K562 (cell line): Measurements from ENCODE around the gene PCYT1A. TPM values are rescaled to one million over a fixed set of nuclear protein-coding genes. Genes with fewer than 3 reads are reported as not detected.

Experiments used
- ATAC-seq: fragments of 200-7000 bp; cut with Tn5 transposase; 3 replicates; pipeline ENCODE4 v1.9.1; 2020; ENCODE audit warnings: moderate library complexity
- BruUV-seq: library from RNA; stranded (reverse); fragments of 400-500 nt; replicated peaks from 2 replicates; lab custom pipeline; 2021; lab: Mats Ljungman, UMichigan
- CTCF ChIA-PET: fragments of 300-600 bp; formaldehyde crosslinking; extraction: SDS; loops from one replicate; lab custom pipeline; 2021; ENCODE audit warnings: low intra/inter-chr PET ratio; lab: Yijun Ruan, JAX
- POLR2A ChIA-PET: fragments of 300-600, 350-650 bp; sonication (Branson Sonifier 250); formaldehyde crosslinking; extraction: SDS; loops from one replicate; lab custom pipeline; 2021; ENCODE audit warnings: antibody characterized with exemption, inconsistent platforms; lab: Yijun Ruan, JAX
- DNase-seq, 4 experiments: peaks; one replicate each; pipeline versions ENCODE4 v3.0.0 to v3.0.0-alpha.2; 2011 to 2018; ENCODE audit warnings: low spot score in 3 of 4, mixed read lengths in 3 of 4; ENCODE audit errors: extremely low read depth in 1 of 4
- FAIRE-seq: peaks from 2 replicates; lab custom pipeline; 2011; peaks lifted over from hg19 to GRCh38; lab: Jason Lieb, UNC
- H2AFZ ChIP-seq: 2 replicates; pipeline ENCODE4 v1.6.0; 2011; ENCODE audit warnings: low read depth, low read length, control low read depth, inconsistent platforms
- H3K27ac ChIP-seq: fragments of 200-600 bp; 3 replicates; pipeline ENCODE4 v1.8.0; 2011; ENCODE audit warnings: low read depth, mild to moderate bottlenecking, control low read depth, inconsistent platforms, low read length, moderate library complexity, mixed read lengths; ENCODE audit errors: extremely low read depth
- H3K27me3 ChIP-seq, 2 experiments: fragments of 300-600 bp in 1 of 2; 2 replicates in 1 of 2; 3 replicates in 1 of 2; pipeline versions ENCODE4 v1.6.0 to v1.8.0; 2011; ENCODE audit warnings: inconsistent platforms in 2 of 2, low read length in 2 of 2, mild to moderate bottlenecking in 1 of 2, mixed read lengths in 1 of 2, moderate library complexity in 1 of 2; ENCODE audit not compliant: control insufficient read depth in 2 of 2, insufficient read depth in 2 of 2
- H3K36me3 ChIP-seq: fragments of 300-600 bp; 3 replicates; pipeline ENCODE4 v1.8.0; 2011; ENCODE audit warnings: mild to moderate bottlenecking, low read length, inconsistent platforms; ENCODE audit not compliant: control insufficient read depth, insufficient read depth
- H3K4me1 ChIP-seq, 2 experiments: fragments of 200-600 bp in 1 of 2; replicated peaks in 1 of 2; 2 replicates in 1 of 2; 3 replicates in 1 of 2; pipeline versions ENCODE4 v1.5.1 to v1.8.0; 2011; ENCODE audit warnings: inconsistent platforms in 2 of 2, low read length in 2 of 2, mild to moderate bottlenecking in 1 of 2, mixed read lengths in 1 of 2, moderate library complexity in 1 of 2; ENCODE audit not compliant: control insufficient read depth in 2 of 2, insufficient read depth in 2 of 2
- H3K4me2 ChIP-seq: 2 replicates; pipeline ENCODE4 v1.6.1; 2011; ENCODE audit warnings: low read length, control low read depth, inconsistent platforms, mixed read lengths; ENCODE audit not compliant: insufficient read depth
- H3K4me3 ChIP-seq: fragments of 200-600 bp; sonication (generic), shearing (Covaris generic); 2 replicates; pipeline ENCODE4 v1.5.1; 2016; ENCODE audit warnings: control low read depth, inconsistent platforms
- H3K79me2 ChIP-seq: fragments of 200-600 bp; 3 replicates; pipeline ENCODE4 v1.8.0; 2011; ENCODE audit warnings: low read length, inconsistent platforms; ENCODE audit not compliant: control insufficient read depth, insufficient read depth
- H3K9ac ChIP-seq, 2 experiments: 2 replicates each; pipeline versions ENCODE4 v1.6.0 to v1.6.1; 2011; ENCODE audit warnings: low read depth in 2 of 2, low read length in 2 of 2, control low read depth in 1 of 2, inconsistent platforms in 1 of 2, mild to moderate bottlenecking in 1 of 2, mixed read lengths in 1 of 2; ENCODE audit not compliant: insufficient read depth in 1 of 2
- H3K9me1 ChIP-seq: one replicate; pipeline ENCODE4 v1.6.0; 2011; ENCODE audit warnings: inconsistent platforms, mild to moderate bottlenecking, low read length, moderate library complexity; ENCODE audit not compliant: control insufficient read depth, insufficient read depth
- H3K9me3 ChIP-seq: replicated peaks from 2 replicates; pipeline ENCODE4 v1.5.1; 2011; ENCODE audit warnings: low read depth, low read length, inconsistent platforms; ENCODE audit not compliant: control insufficient read depth, insufficient read depth
- H4K20me1 ChIP-seq: replicated peaks from 2 replicates; pipeline ENCODE4 v1.6.1; 2011; ENCODE audit warnings: low read length, inconsistent platforms, mixed read lengths; ENCODE audit not compliant: control insufficient read depth, insufficient read depth
- DACH1 ChIP-seq: fragments of 450-650 bp; IDR thresholded peaks from 2 replicates; pipeline ENCODE4 v1.6.1; 2018; ENCODE audit not compliant: partially characterized antibody
- HSF4 ChIP-seq: fragments of 250-450 bp; sonication (Bioruptor Pico); IDR thresholded peaks from 2 replicates; pipeline ENCODE4 v2.1.2; 2022; ENCODE audit warnings: mild to moderate bottlenecking, moderate library complexity, borderline replicate concordance
- JUND ChIP-seq, 2 experiments: IDR thresholded peaks; 2 replicates in 1 of 2; 3 replicates in 1 of 2; pipeline ENCODE4 v1.6.1; 2011; ENCODE audit warnings: borderline replicate concordance in 2 of 2, low read depth in 2 of 2, low read length in 2 of 2, improper control_type of control experiment in 1 of 2, missing biosample characterization in 1 of 2, missing genetic modification characterization in 1 of 2, missing genetic modification reagents in 1 of 2
- ZNF124 ChIP-seq: sonication (generic); formaldehyde crosslinking; IDR thresholded peaks from 2 replicates; pipeline ENCODE4 v1.8.1; 2022; ENCODE audit warnings: missing genetic modification reagents
- ZNF212 ChIP-seq: fragments of 450-650 bp; formaldehyde crosslinking; IDR thresholded peaks from 2 replicates; pipeline ENCODE4 v1.4.0; 2020; ENCODE audit warnings: mild to moderate bottlenecking
- ZNF561 ChIP-seq: fragments of 450-650 bp; formaldehyde crosslinking; conservative IDR thresholded peaks from 2 replicates; pipeline ENCODE4 v1.4.0; 2020; ENCODE audit warnings: mild to moderate bottlenecking, moderate library complexity
- WGBS: fragments of 100-300 bp; shearing (Covaris generic); methylation state at CpG from one replicate; pipeline ENCODE4 v1.1.6; 2016; ENCODE audit warnings: low coverage, mixed read lengths; ENCODE audit not compliant: insufficient coverage; ENCODE audit errors: missing lambda C conversion rate; 5-methylcytosine and 5-hydroxymethylcytosine counted together
- in situ Hi-C: fragments of 300-500 bp; cut with MboI; formaldehyde crosslinking; loops from 4 replicates; pipeline ENCODE4 v1.15.0; 2018; ENCODE audit warnings: inconsistent platforms, mixed read lengths
- intact Hi-C: fragments of 100-400 bp; cut with micrococcal nuclease; formaldehyde crosslinking; loops from 2 replicates; pipeline ENCODE4 v1.14.2; 2022
- polyA plus RNA-seq, 8 experiments: library from polyadenylated mRNA; depleted of rRNA in 4 of 8; stranded (reverse) in 5 of 8; unstranded in 3 of 8; fragments of >200 nt; fragmentation: Nextera tagmentation in 2 of 8; fragmentation: Illumina TruSeq in 1 of 8; extraction: Ambion mirVana in 2 of 8; extraction: Trizol in 1 of 8; gene quantifications; 2 replicates each; pipeline versions ENCODE4 v1.2.1 to v1.2.3, GENCODE V29; 2011 to 2014; ENCODE audit warnings: inconsistent platforms in 1 of 8, missing spikeins in 1 of 8
- total RNA-seq, 7 experiments: library from RNA; depleted of rRNA in 6 of 7; stranded (reverse); fragments of >200 nt in 6 of 7; fragmentation: Illumina TruSeq in 2 of 7; extraction: Trizol in 2 of 7; gene quantifications; 2 replicates each; pipeline versions ENCODE4 v1.2.1 to v1.2.3, GENCODE V29; 2011 to 2021; ENCODE audit warnings: low replicate concordance in 1 of 7

PCYT1A gene
- total and polyA plus RNA-seq, 9 of the 15 experiments (the other 6 are each of a cell fraction or from before 2014, with no cell fraction given): 13.4 to 62.8 (median 49.4) TPM

- 67% methylated on average over 7 of the region's 7 CpGs for WGBS
These were observed 66.5 kb downstream of the PCYT1A start for GRCh38 chr3:196220991-196221390.

DNA sequence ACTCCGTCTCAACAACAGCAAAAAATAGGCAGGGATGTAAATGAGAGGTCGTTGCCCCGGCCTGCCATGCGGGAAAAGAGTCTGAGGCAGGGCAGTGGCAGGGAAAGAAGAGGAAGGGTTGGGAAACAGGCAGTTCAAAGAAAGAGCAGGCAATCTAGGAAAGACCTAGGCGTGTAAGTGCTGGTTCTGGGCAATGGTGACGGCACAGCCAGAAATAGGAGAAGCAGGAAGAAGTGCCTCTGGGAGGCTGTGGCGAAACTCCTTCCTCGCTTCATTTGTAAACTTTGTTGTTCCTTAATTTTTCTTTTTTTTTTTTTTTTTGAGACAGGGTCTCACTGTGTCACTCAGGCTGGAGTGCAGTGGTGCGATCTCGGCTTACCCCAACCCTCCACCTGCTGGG, 66.9 kb downstream of the PCYT1A start:
- FAIRE-seq (no peak), DNase-seq (no peak), ATAC-seq (no peak)
- H3K9me1 ChIP-seq: no peaks in the 10 kb centered on the region
- H4K20me1 ChIP-seq: no peaks in the 10 kb centered on the region
- TF ChIP-seq ZNF212 (CRISPR knock-in tag): no peak
- TF ChIP-seq DACH1: no peak
- WGBS: 71% methylated on average over 10 of the region's 10 CpGs
- H3K36me3 ChIP-seq: no peaks in the 10 kb centered on the region
- H3K4me2 ChIP-seq: no peak overlapping the region
- intact Hi-C loops: no loop called here
- H3K27me3 ChIP-seq: no peaks in the 10 kb centered on the region
- H3K27ac ChIP-seq: no peak overlapping the region
- BruUV-seq: no TSS peak
- POLR2A ChIA-PET: interaction anchor here (0.8 to 1.0 kb wide), 2 partner anchors 141 to 292 kb away, joined by 3 to 4 read pairs; no protein-coding TSS in a partner anchor
- CTCF ChIA-PET: no interaction called here
- no peaks in the 10 kb centered on the region for H3K79me2 ChIP-seq
- no peaks in the 10 kb centered on the region for H3K9me3 ChIP-seq
- H2AFZ ChIP-seq: no peak overlapping the region
- in situ Hi-C loops: loop anchor here (25.0 kb wide), 1 partner anchor 508 kb away; the partner anchor contains the start of gene MUC20
- no peak overlapping the region for H3K4me3 ChIP-seq
- H3K9ac ChIP-seq: no peak overlapping the region
- peaks cover 10 to 28% of the 10 kb centered on the region in 2 experiments; a peak in 4 of 5 replicates for H3K4me1 ChIP-seq

More at GRCh38 chr3:196220991-196221390, 66.5 kb downstream of the PCYT1A start:
- POLR2A ChIA-PET: interaction anchor here (0.8 to 1.0 kb wide), 2 partner anchors 141 to 291 kb away, joined by 3 to 4 read pairs; no protein-coding TSS in a partner anchor
- Histone ChIP-seq H3K27ac (no peak overlapping the region), H2AFZ (no peak overlapping the region), H3K9ac (no peak overlapping the region), H3K4me2 (no peak overlapping the region), H4K20me1 (no peaks in the 10 kb centered on the region), H3K4me3 (no peak overlapping the region), H3K4me1 (peaks cover 10 to 27% of the 10 kb centered on the region in 2 experiments; a peak in 4 of 5 replicates), H3K79me2 (no peaks in the 10 kb centered on the region), H3K27me3 (no peaks in the 10 kb centered on the region), H3K9me1 (no peaks in the 10 kb centered on the region), H3K36me3 (no peaks in the 10 kb centered on the region), H3K9me3 (no peaks in the 10 kb centered on the region)
- no peak for ATAC-seq
- BruUV-seq: no TSS peak
- no peak for DNase-seq
- FAIRE-seq: no peak
- in situ Hi-C loops: loop anchor here (25.0 kb wide), 1 partner anchor 509 kb away; the partner anchor contains the start of gene MUC20
- intact Hi-C loops: no loop called here
- TF ChIP-seq JUND (IDR thresholded peaks at IDR 0.05; ENCODE audit: borderline replicate concordance, low read depth, low read length) (no peak), JUND (tag; IDR thresholded peaks at IDR 0.05; ENCODE audit: borderline replicate concordance, low read depth, low read length) (no peak), HSF4 (no peak), ZNF124 (CRISPR knock-in tag) (no peak), ZNF561 (no peak)
- CTCF ChIA-PET: no interaction called here
